Right lung (tissue), 10 donors: ENCODE results near the gene TSPYL6. TPM values are rescaled to one million over a fixed set of nuclear protein-coding genes. Genes with fewer than 3 reads are reported as not detected.
A peak's percentile ranks its signal among the peaks of the same experiment; 100 is the strongest.
"Not testable (repeated sequence)": the region's sequence is repeated elsewhere in the genome, so short reads cannot be mapped to it uniquely, and the experiment has no call there.

Source experiments
- DNase-seq, 2 donors: peaks; one replicate each; pipeline ENCODE4 v3.0.0-alpha.2; 2013
- long read RNA-seq, 8 donors: transcript quantifications; one replicate each; lab custom pipeline, GENCODE V29; 2026
- polyA plus RNA-seq, 5 donors: library from polyadenylated mRNA; unstranded; fragments of 120-200 nt; gene quantifications; one replicate each; pipeline versions ENCODE4 v1.2.1 to v1.2.3, GENCODE V29; 2013; ENCODE audit warnings: inconsistent platforms in 1 of 5, low replicate concordance in 1 of 5; ENCODE audit not compliant: insufficient read length in 5 of 5, insufficient read depth in 1 of 5

TSPYL6 gene
- under 1 TPM in 4 of 5 donors, not detected in 1; 0.05 to 0.12 (median 0.09) TPM for polyA plus RNA-seq
- long read RNA-seq, donor 1, partial matches to known transcripts, result 0 of 1 reads
- long read RNA-seq, donor 1, other reads (novel, unspliced or antisense), result 0 of 1 reads
- long read RNA-seq, donor 2, partial matches to known transcripts, result 0 of 12 reads
- long read RNA-seq, donor 2, other reads (novel, unspliced or antisense), result 12 of 12 reads
- long read RNA-seq, donor 3, partial matches to known transcripts, result 0 of 1 reads
- long read RNA-seq, donor 3, other reads (novel, unspliced or antisense), result 0 of 1 reads
- long read RNA-seq, donor 4, result 0 reads
- long read RNA-seq, donor 5, result 0 reads
- long read RNA-seq, donor 6, result 0 reads
- long read RNA-seq, donor 7, partial matches to known transcripts, result 13 of 42 reads
- long read RNA-seq, donor 7, other reads (novel, unspliced or antisense), result 29 of 42 reads
- long read RNA-seq, donor 8, partial matches to known transcripts, result 13 of 20 reads
- long read RNA-seq, donor 8, other reads (novel, unspliced or antisense), result 7 of 20 reads

GRCh38 chr2:54256091-54256694 is at the start of gene TSPYL6:
TSS of gene TSPYL6 (minus strand) at chr2:54256229. CDS start at chr2:54256151, 78 bp downstream.
- no peak for DNase-seq

- no peak for DNase-seq
Observed at GRCh38 chr2:54303631-54304030, 47.6 kb upstream of the TSPYL6 start.

- no peak for DNase-seq
Observed at GRCh38 chr2:54298514-54298913, 42.5 kb upstream of the TSPYL6 start.

- no peak for DNase-seq
Observed at GRCh38 chr2:54295911-54296310, 39.9 kb upstream of the TSPYL6 start.

GRCh38 chr2:54294665-54295064 is 38.6 kb upstream of the TSPYL6 start:
- not testable (repeated sequence) for DNase-seq

- DNase-seq, result no peak
Observed at GRCh38 chr2:54290356-54291025, 34.5 kb upstream of the TSPYL6 start.

GRCh38 chr2:54289917-54290316 is 33.9 kb upstream of the TSPYL6 start:
- DNase-seq, result no peak

GRCh38 chr2:54287532-54287931 is 31.5 kb upstream of the TSPYL6 start:
- DNase-seq, result no peak

- DNase-seq, result no peak
Observed at GRCh38 chr2:54285451-54285850, 29.4 kb upstream of the TSPYL6 start.

- DNase-seq, result no peak
Observed at GRCh38 chr2:54284826-54285225, 28.8 kb upstream of the TSPYL6 start.

- DNase-seq, result no peak
Observed at GRCh38 chr2:54279385-54279784, 23.4 kb upstream of the TSPYL6 start.

- DNase-seq, result no peak
Observed at GRCh38 chr2:54275541-54275940, 19.5 kb upstream of the TSPYL6 start.

- no peak for DNase-seq
Observed at GRCh38 chr2:54274781-54275242, 18.8 kb upstream of the TSPYL6 start.

GRCh38 chr2:54271843-54272627 is 16.0 kb upstream of the TSPYL6 start:
- DNase-seq, result no peak

- no peak for DNase-seq
Observed at GRCh38 chr2:54271189-54271588, 15.2 kb upstream of the TSPYL6 start.

GRCh38 chr2:54267577-54267976 is 11.5 kb upstream of the TSPYL6 start:
- DNase-seq, result no peak

GRCh38 chr2:54265081-54265480 is 9.1 kb upstream of the TSPYL6 start:
- not testable (repeated sequence) for DNase-seq

- DNase-seq, result peak; percentile 8 to 17
Observed at GRCh38 chr2:54262015-54262765, 6.2 kb upstream of the TSPYL6 start.

GRCh38 chr2:54261537-54261936 is 5.5 kb upstream of the TSPYL6 start:
- peak; percentile 10 to 15 for DNase-seq

GRCh38 chr2:54260241-54260595 is 4.2 kb upstream of the TSPYL6 start:
- no peak for DNase-seq
